Duodenal mucosa (tissue), 2 donors: ENCODE data around the gene NCCRP1.

Experiments used
- H3K27ac ChIP-seq: one replicate; pipeline ENCODE4 v1.7.0; 2013; ENCODE audit warnings: low read depth, low read length
- H3K27me3 ChIP-seq, 2 donors: one replicate each; pipeline ENCODE4 v1.7.0; 2013; ENCODE audit warnings: low read length in 2 of 2, control low read depth in 1 of 2; ENCODE audit not compliant: insufficient read depth in 2 of 2, control insufficient read depth in 1 of 2
- H3K36me3 ChIP-seq, 2 donors: one replicate each; pipeline ENCODE4 v1.7.0; 2013; ENCODE audit warnings: low read length in 2 of 2, control low read depth in 1 of 2; ENCODE audit not compliant: insufficient read depth in 2 of 2, control insufficient read depth in 1 of 2
- H3K4me1 ChIP-seq, 2 donors: one replicate each; pipeline ENCODE4 v1.7.0; 2013; ENCODE audit warnings: low read length in 2 of 2, control low read depth in 1 of 2; ENCODE audit not compliant: insufficient read depth in 2 of 2, control insufficient read depth in 1 of 2
- H3K4me3 ChIP-seq, 2 donors: one replicate each; pipeline ENCODE4 v1.7.0; 2013; ENCODE audit warnings: low read length in 2 of 2, low read depth in 1 of 2
- H3K9ac ChIP-seq, 2 donors: one replicate each; pipeline ENCODE4 v1.7.0; 2013; ENCODE audit warnings: low read length in 2 of 2, low read depth in 1 of 2
- H3K9me3 ChIP-seq, 2 donors: one replicate each; pipeline ENCODE4 v1.7.0; 2013; ENCODE audit warnings: low read length in 2 of 2, control low read depth in 1 of 2; ENCODE audit not compliant: control insufficient read depth in 1 of 2

Gene NCCRP1

GRCh38 chr19:39194832-39195542 lies 1.8 kb upstream of the NCCRP1 start:
- Histone ChIP-seq H3K9me3 (no peaks in the 10 kb centered on the region), H3K9ac (no peak overlapping the region), H3K4me3 (peak overlapping the region in 1 of 2 donors; percentile 1), H3K4me1 (peaks cover 19 to 23% of the 10 kb centered on the region in 2 donors), H3K36me3 (no peaks in the 10 kb centered on the region), H3K27ac (peak overlapping the region; percentile 30), H3K27me3 (peaks cover 31 to 40% of the 10 kb centered on the region in 2 donors)

GRCh38 chr19:39195755-39196154 lies 1.0 kb upstream of the NCCRP1 start:
- H3K36me3 ChIP-seq: no peaks in the 10 kb centered on the region
- no peak overlapping the region for H3K9ac ChIP-seq
- peaks cover 31 to 47% of the 10 kb centered on the region in 2 donors for H3K27me3 ChIP-seq
- no peak overlapping the region for H3K27ac ChIP-seq
- H3K4me3 ChIP-seq: no peak overlapping the region
- peaks cover 19 to 23% of the 10 kb centered on the region in 2 donors for H3K4me1 ChIP-seq
- H3K9me3 ChIP-seq: no peaks in the 10 kb centered on the region

GRCh38 chr19:39196320-39196719 lies 444 bp upstream of the NCCRP1 start:
- Histone ChIP-seq H3K27me3 (peaks cover 31 to 51% of the 10 kb centered on the region in 2 donors), H3K4me1 (peaks cover 19 to 23% of the 10 kb centered on the region in 2 donors)

GRCh38 chr19:39197808-39198207 lies 1.0 kb downstream of the NCCRP1 start:
- Histone ChIP-seq H3K27ac (no peak overlapping the region), H3K9ac (no peak overlapping the region), H3K9me3 (no peaks in the 10 kb centered on the region), H3K4me1 (peaks cover 19 to 23% of the 10 kb centered on the region in 2 donors), H3K36me3 (no peaks in the 10 kb centered on the region), H3K27me3 (peaks cover 39 to 63% of the 10 kb centered on the region in 2 donors), H3K4me3 (no peak overlapping the region)

More at GRCh38 chr19:39196320-39196719, 444 bp upstream of the NCCRP1 start:
- Histone ChIP-seq H3K9ac (no peak overlapping the region), H3K9me3 (no peaks in the 10 kb centered on the region), H3K27ac (no peak overlapping the region), H3K4me3 (no peak overlapping the region), H3K36me3 (no peaks in the 10 kb centered on the region)

- peaks cover 46 to 75% of the 10 kb centered on the region in 2 donors for H3K27me3 ChIP-seq
- H3K9me3 ChIP-seq: no peaks in the 10 kb centered on the region
- H3K4me3 ChIP-seq: no peak overlapping the region
- H3K4me1 ChIP-seq: peaks cover 16% of the 10 kb centered on the region in 2 donors
- H3K9ac ChIP-seq: no peak overlapping the region
- no peak overlapping the region for H3K27ac ChIP-seq
- H3K36me3 ChIP-seq: no peaks in the 10 kb centered on the region
Observed at GRCh38 chr19:39199025-39199424, 2.3 kb downstream of the NCCRP1 start.

- H3K9ac ChIP-seq: no peak overlapping the region
- H3K27ac ChIP-seq: no peak overlapping the region
- H3K27me3 ChIP-seq: peaks cover 46 to 80% of the 10 kb centered on the region in 2 donors
- no peaks in the 10 kb centered on the region for H3K36me3 ChIP-seq
- H3K4me3 ChIP-seq: no peak overlapping the region
- peaks cover 7 to 9% of the 10 kb centered on the region in 2 donors for H3K4me1 ChIP-seq
- H3K9me3 ChIP-seq: no peaks in the 10 kb centered on the region
Observed at GRCh38 chr19:39200066-39200802, 3.5 kb downstream of the NCCRP1 start.

- no peaks in the 10 kb centered on the region for H3K9me3 ChIP-seq
- H3K4me1 ChIP-seq: peaks cover 2 to 7% of the 10 kb centered on the region in 2 donors
- H3K27ac ChIP-seq: no peak overlapping the region
- H3K9ac ChIP-seq: no peak overlapping the region
- peaks cover 44 to 78% of the 10 kb centered on the region in 2 donors for H3K27me3 ChIP-seq
- no peak overlapping the region for H3K4me3 ChIP-seq
- no peaks in the 10 kb centered on the region for H3K36me3 ChIP-seq
Observed at GRCh38 chr19:39200803-39201115, 4.0 kb downstream of the NCCRP1 start.

GRCh38 chr19:39202998-39203355 lies 6.2 kb downstream of the NCCRP1 start:
- Histone ChIP-seq H3K27ac (no peak overlapping the region), H3K9me3 (no peaks in the 10 kb centered on the region), H3K4me1 (no peaks in the 10 kb centered on the region), H3K36me3 (no peaks in the 10 kb centered on the region), H3K4me3 (no peak overlapping the region), H3K9ac (no peak overlapping the region), H3K27me3 (peaks cover 27 to 57% of the 10 kb centered on the region in 2 donors)

- H3K4me1 ChIP-seq: no peaks in the 10 kb centered on the region
- no peak within 1 kb of the TSS for H3K9ac ChIP-seq
- H3K27ac ChIP-seq: no peak within 1 kb of the TSS
- no peaks in the 10 kb centered on the region for H3K36me3 ChIP-seq
- H3K9me3 ChIP-seq: no peaks in the 10 kb centered on the region
- H3K4me3 ChIP-seq: no peak within 1 kb of the TSS
- peaks cover 22 to 51% of the 10 kb centered on the region in 2 donors for H3K27me3 ChIP-seq
Observed at GRCh38 chr19:39203372-39204341, 6.9 kb downstream of the NCCRP1 start, which contains the start of gene SYCN. TSS of gene SYCN (minus strand) at chr19:39204263. CDS start at chr19:39204254, 9 bp downstream.
